ENCODE results near the gene CFAP65.

Gene CFAP65

DNA sequence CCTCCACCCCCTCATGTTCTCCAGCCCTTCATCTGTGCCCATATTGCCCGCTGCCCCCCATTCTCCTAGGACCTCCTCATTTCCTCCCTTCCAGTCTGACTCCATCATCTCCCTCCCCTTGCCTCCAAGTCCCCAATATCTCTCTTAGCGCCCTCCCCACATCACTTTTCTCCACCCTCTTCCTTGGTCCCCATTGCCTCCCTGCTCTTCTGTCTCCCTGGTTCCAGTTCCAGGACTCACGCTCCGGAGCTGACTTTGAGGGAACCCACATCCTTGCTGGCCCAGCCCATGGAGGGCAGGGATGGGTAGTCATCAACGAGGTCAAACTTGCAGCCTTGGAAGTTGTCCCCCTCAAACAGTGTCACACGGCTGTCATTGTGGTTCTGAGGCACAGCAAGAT is 50.7 kb downstream of the CFAP65 start:
- no peak for DNase-seq

DNA sequence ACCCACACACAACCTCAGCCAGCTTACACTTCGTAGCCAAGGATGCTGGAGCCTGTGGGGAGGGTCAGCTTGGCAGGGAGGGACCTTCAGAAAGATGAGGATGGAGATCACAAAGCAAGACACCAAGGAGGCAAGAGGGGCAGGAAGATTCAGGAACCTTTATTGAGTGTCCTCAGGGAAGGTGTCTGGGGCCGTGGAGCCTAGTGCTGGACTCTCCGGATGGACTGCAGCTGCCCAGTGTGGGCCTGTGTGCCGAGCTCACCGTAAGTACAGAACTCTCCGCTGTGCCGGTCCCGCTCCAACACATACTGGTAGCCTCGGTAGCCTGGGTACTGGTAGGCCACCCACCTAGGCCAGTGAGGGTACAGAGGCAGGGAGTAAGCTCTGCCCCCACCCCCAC is 51.3 kb downstream of the CFAP65 start:
- DNase-seq = no peak

DNA sequence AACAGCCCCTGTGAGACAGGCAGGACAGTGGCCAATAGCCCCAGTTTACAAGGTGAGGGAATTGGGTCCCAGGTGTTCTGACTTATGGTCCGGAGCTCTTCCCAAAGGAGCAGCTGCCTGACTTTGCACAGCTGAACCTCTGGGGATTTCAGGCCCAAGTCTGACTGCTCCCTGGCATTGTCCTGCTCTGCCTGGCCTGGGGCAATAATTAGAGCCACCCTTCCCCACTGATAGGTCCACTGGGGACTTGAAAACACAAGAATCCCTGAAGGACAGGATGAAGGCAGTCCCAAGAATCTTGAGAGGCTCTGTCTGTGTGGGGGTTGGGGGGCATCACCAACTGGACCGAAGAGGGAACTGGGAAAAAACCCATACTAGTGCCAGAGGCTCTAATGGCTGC is 52.7 kb downstream of the CFAP65 start:
- no peak for DNase-seq

DNA sequence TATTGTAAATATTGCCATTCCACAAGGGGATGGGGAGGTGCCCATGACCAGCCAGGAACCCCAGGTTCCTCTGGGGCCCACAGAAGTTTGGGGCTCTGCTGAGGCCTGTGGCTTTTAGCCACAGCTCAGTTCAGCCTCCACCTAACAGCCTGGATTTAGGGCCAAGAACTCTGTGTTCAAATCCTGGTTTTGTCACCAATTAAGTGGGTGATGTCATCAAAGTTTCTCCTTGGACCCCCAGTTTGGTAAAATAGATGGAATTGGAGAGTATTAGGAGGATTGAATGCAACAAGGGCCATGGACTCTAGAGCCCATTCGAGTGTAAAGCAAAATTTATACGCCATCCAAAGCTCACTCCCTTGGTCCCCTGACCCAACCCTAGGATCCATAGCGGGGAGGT is 53.2 kb downstream of the CFAP65 start:
- DNase-seq = no peak

DNA sequence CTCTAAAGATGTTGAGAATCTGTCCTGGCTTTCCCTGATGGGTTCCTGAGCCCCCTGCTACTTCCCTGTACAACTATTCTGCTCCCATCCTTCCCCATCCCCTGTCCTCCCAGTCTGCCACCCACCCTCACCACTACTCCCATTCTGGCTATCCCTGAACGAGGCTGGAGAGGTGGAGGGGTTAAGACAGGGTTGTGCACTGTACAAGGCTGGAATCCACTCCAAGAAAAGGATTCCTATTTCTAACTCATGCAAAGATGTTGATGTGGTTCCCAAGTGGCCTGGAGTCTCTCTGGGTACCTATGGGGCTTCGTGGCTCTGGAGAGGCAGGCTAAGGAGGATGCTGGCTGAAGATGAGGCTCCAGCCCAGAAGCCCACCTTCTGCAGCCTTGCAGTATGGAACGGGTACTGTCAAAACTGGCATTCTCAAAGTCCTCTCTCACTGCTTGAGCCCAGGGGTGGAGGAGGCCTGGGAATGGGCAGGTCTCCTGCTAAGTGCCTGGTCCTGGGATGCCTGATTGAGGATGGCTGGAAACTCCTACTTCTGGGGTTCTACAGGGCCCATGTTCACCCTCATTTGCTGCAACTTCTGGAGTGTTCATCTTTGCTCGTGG is 55.1 kb downstream of the CFAP65 start:
- no peak for DNase-seq

DNA sequence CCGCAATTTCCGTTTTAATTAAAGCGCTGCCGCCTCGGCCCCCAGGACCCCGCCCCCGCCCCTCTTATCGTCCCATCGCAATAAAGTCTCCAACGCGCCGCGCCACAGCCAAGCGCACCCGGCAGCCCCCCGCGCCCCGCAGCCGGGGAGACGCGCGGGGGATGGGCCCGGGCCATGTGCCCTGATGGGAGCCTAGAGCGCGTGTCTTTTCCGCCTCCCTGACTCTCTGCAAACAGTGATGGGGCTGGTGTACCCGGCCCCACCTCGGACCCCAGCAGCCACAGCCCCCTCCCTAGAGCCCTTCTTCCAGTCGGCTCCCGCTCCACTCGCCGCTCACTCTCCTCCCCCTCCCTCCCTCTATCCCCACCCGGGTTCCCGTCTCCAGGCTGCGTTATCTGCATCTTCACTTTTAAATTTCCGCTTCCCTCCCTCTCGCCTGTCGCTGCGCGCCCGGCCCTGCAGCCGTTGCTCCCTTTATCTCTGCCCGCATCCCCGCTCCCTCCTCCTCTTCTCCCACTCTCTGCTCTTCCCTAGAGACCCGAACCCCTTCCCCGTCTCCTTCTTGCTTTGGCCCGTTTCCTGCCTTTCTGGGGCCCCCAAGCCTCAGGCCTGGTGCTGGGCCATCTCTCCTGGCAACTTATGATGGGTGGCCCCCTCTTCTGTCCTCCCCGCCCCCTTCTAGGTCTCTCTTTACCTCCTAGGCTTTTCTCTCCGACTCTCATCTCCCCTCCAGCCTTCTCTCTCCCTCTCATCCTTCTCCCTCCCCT is 55.8 kb downstream of the CFAP65 start:
- no peak for DNase-seq

DNA sequence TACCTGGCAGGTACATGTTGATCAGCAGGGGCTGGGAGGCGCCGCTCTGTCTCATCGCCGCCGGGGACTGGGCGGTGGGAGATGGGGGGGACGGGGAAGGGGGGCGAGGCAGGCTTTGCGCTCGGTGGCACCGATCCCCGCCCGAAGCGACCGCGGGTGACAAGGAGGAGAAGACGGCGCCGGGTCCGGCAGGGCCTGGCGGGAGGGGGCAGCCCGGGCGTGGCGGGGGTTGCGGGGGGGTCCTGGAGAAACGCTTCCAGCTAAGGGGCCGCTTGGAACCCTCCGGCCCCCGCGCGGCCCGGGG is 56.3 kb downstream of the CFAP65 start, which contains the start of gene FEV:
TSS of gene FEV (minus strand) at position 164 of the 304 bp plus-strand sequence. CDS start at position 55, 109 bp downstream.
- DNase-seq = no peak

DNA sequence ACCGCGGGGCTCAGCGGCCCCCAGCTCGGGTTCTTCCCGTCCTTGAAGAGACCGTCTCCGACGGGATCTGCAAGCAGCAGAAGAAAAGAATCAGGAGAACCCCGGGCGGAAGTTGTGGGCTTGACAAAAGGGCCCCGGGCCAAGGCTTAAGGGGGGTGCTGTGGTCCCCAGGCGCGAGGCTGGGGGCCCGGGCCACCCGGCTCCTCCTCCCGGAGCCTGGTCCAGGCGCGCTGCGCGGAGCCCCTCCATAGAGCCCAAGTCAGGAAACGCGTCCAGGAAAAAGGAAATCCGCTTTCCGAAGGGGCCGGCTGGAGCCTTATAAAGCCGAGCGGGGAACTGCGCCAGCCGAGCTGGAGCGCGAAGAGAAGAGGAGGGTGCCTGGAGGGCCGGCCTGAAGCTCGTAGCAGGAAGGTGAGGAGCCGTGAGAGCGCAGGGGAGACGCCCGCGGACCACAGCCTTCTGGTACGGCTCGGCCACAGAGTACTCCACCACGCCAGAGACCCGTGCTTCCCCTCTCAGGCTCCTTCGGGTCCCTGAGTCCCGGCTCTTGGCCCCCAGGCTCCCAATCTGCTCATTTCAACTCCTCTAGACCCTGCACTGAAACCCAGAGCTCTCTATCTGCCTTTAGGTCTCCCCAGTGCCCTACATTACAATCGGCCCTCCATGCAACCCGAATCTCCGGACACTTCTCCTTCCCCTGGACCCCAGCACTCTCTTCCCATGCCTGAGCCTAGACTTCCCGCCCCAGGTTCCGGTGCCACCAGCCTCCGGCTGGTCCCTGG is 56.9 kb downstream of the CFAP65 start:
- no peak for DNase-seq

DNA sequence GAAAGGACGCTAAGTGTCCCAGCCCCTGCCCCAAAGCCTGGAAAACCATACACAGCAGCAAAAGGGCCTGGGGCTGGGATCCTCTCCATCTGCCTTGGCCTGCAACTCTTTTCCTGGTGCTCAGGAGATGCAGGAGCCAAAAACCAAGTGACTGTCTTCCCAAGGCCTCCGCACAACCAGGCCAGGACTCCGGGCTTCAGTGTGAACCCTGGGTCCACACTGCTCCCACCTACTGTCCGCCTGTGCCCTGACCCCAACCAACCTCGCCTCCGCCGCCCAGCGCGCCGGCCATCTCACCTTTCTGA is 57.4 kb downstream of the CFAP65 start:
- no peak for DNase-seq

DNA sequence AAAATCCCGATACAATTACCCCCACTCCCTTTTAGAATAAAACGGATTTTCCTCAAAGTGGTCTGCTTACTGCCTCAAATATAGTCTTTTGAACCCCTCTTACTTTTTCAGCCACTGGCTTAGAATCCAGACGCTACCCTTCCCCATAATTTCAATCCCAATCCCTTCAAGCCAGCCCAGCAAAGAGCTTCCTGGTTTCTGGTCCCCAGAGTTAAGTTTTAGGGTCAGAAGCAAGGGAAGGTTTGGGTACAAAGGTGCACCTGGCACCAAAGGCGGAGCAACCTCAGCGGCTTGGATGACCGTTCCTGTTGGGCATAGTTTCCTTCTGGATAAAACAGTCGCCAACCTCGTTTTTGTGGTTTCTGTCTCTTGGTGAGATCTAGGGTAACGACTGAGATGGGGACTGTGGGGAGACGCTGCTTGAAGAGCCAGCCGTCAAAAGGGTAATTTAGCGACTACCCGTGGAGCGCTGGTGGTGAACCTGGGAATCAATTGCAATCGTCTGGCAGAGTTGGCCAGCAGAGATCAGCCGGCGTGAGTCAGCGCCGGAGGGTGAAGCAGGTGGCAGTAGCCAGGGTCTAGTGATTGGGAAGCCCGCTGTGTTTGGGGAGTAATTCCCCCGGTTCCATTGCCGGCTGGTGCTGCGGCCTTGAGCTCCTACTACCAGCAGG is 57.9 kb downstream of the CFAP65 start:
- DNase-seq = no peak

DNA sequence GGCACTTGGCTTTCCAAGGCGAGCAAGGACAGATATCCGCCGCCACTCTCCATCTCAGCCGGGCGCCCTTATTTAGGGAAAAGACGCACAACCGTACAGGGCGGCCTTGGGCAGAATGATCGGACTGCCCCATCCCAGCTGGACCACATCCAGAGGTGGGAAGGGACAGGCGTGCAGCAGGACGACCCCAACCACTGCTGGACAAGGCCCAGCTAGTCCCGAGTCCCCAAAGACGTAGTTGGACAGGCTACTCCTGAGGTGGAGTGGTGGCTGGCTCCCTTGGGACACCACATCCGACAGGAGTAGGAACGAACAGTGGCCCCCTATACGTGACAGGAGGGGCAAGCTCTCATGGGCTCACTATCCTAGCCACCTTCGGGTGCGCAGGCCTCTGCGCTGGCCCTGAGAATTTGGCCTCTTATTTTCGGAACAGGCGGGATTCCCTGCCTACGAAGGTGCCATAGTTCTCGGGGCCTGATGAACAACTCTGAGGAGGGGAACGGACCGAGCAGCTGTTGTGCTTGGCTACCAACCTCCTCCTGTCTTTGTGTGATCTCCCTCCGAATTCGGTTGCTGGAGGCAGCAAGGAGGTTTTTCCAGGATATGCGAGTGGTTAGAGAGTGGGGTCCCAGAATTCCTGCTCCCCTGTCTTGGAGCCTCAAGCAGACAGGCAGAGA is 58.6 kb downstream of the CFAP65 start:
- no peak for DNase-seq

DNA sequence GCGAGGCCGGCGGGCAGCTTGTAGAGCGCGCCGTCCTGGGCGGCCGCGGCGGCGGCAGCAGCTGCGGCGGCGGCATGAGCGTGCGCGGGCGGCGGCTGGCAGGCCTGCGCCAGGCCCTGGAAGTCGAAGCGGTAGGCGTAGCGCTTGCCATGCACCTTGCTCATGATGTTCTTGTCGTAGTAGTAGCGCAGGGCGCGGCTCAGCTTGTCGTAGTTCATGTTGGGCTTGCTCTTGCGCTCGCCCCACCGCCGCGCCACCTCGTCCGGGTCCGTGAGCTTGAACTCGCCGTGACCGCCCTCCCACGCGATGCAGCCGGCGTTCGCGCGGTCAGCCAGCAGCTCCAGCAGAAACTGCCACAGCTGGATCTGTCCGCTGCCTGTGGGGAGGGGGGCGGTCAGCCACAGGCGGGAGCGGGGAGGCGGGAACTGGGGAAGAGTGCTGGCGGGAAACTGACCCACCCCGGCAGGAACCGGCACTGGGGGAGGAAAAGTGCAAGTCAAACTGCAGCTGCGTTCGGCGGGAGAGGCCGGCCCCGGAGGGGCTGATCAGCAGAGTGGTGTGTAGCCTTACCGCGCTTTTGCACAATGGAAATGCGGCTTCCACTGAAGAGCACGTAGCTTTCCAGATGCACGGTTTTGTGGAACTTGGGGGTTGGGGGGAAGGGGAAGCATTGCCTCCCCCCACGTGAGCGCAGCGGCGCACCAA is 59.3 kb downstream of the CFAP65 start:
- DNase-seq = peak; percentile 30 to 31

DNA sequence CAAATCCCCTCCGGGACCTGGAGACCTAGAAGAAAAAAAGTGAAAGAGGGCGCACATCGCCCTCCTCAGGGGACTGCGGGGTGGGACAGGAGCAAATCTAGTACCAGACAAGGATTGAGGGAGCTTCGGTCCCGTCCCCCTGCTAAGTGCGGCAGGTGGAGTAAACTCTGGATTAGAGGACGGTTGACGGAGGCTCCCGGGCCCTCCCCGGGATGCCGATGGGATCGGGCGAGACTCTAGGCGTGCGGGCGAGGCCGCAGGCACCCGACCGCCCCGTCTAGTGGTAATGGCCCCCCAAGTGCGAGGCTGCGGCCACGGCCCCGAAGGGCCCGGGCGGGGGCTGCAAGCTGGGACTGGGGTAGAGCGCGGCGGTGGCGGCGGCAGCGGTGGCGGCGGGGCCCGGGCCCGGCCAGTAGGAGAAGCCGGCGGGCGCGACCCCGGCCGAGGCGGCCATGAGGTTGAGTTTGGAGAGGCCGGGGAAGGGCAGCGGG is 59.9 kb downstream of the CFAP65 start:
- DNase-seq = no peak

DNA sequence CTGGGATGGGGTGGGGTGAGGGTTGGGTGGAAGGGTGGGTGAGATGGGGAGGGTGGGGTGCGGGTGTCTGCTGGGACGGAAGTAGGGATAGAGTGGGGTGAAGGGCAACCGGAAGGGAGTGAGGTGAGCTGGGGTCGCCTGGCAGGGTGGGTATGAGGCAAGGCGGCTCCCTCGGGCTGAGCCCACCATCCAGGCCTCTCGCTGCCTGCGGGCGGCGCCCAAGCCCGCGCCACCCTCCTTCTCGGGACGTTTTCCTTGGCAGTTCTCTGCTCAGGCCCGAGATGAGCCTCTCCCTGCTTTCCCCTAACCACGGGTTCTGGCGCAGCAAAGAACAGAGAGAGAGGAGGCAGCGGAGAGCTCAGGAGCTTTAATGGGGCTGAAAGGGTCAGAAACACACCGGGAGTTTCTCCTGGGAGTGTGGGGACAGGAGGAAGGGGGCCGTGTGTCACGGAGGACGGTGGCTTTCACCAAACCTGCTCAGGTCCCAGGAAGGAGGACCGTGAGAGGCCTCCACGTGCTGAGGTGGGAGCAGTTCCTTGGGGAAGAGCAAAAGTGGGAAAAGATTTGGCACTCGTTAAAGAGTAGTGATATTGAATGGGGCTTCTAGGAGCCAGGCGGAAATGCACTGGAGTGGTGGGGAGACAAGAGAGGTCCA is 60.5 kb downstream of the CFAP65 start:
- no peak for DNase-seq

DNA sequence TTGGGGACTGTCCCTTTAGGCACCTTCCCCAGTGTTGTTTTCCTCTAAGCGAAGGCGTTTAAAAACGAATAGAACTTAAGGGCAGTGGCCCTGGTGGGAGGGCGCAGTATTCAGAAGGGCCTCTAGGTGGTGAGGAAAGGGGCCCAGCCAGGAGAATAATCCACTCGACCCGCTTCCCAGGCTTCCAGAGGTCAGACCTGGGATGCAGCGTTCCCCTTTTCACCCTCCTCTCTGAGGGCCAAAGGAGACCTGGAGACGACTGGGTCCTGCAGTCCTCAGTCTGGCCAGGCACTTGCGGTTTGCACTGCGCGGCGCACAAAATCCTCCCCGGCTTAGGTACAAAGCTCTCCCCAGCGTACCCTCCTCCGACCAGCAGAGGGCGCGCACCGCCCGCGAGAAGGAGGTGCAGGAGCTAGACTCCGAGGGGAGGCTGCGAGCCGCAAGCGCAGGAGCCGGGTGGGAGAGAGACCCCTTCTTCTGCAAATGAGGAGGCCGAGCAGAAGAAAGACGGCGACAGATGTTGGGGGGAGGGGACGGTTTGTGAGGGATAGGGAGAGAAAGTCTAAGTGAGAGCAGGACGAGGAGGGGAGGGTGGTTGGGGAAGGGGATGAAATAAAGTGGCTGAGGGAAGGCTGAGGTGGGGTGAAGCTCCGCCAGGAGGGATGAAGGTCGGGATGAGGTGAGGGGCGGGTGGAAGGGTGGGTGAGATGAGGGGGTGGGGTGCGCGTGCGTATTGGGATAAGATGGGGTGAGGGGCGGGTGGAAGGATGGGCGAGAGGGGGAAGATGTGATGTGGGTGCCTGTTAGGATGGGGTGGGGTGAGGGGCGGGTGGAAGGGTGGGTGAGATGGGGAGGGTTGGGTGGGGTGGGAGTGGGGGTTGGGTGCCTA is 61.2 kb downstream of the CFAP65 start:
- DNase-seq = peak; percentile 82 to 84

DNA sequence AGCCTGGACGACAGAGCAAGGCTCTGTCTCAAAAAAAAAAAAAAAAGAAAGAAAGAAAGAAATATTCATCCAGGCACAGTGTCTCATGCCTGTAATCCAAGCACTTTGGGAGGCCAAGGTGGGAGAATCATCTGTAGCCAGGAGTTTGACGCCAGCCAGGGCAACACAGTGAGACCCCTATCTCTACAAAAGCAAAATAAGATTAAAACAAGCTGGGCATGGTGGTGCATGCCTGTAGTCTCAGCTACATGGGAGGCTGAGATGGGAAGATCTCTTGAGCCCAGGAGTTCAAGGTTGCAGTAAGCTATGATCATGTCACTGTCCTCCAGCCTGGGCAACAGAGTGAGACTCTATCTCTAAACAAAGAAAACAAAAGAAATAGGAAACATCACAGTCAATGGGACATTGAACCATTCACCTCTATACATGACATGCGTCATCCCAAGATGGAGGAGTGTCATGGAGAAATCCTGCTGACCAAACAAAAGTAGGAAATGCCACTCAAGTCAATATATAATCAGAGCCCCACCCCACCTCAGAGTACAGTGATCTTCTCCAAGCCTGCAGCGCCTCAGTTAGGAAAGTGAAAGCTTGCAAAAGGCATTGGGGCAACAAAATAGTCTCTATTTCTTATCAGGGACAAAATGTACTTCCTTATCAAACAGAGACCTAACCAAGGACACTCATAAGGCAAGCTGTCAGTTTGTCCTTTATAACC is 66.1 kb downstream of the CFAP65 start:
- no peak for DNase-seq

DNA sequence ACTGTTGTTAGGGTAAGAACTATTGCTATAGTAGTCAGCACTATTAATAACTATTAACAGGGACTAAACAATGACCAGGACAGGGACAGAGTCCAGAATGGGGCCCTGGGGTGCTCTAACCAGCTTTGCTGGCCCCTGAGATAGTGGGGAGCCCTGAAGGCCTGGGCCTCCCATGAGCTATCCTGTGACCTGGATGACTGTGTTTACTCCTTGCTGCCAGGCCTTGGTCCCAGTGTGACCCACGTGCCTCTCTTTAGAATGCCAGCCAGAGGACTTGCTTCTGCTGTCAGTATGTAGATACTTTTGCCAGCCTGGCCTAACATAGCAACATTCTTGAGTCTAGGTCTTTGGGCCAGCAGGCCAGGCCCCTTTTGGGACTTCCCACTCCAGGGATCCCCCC is 70.4 kb downstream of the CFAP65 start:
- DNase-seq = no peak

DNA sequence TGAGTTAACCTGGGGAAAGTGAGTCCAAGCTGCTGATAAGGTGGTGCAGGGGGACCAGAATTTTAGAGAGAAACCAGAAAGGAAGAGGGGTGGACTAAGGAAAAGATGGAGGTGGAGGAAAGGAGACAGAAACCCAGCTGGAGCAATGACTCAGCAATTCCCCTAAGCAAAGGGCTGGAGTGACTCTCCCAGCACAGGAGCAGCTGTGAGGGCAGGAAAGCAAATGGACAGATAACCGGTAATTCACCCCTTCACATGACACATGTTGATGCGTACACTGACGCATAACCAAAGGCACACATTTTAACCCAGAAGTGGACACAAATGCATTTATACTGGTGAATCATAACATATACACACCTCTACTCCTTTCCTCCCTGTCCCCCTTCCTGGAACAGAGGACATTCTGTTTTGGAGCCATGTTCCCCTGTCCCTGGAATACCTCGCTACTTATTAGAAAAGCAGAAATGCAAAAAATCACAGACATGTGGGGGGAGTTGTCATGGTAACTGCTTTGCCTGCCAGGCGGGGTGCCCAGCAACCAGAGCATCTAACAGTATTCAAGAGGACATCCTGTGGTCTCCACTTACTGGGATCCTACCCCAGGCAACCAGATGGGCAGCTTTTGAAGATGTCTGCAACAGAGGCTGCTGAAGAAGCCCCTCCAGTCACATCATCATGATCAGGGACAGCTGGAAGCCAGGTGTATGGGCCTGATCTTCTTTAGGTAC is 77.1 kb downstream of the CFAP65 start:
- no peak for DNase-seq

DNA sequence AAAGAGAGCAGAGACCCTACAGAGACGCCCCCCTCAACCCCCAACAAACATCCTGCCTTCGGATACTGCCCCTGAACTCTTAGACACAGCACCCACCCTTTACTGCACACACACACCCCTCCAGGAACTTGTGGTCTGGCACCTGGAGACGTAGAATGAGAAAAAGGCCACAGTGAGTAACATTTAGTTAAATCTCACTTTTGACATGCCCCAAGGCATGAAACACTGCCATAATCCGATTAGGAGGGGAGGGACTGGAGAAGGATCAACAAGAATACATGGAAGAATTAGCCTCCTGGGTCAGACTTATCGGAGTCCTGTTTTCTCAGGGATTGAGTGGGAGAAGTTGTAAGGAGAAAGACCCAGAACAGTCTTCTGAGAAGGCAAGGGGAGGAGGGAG is 77.7 kb downstream of the CFAP65 start:
- DNase-seq = no peak

Data from activated CD4-positive, alpha-beta T cell treated with anti-CD3 and anti-CD28 coated beads, Interleukin-2, amount 50 U/mL, for 4 hours (primary cell).